Activated CD8-positive, alpha-beta memory T cell treated with anti-CD3 and anti-CD28 coated beads, Interleukin-2, amount 50 U/mL, for 1 hour (primary cell): ENCODE measurements around the gene PRRC2C.
"Not testable (repeated sequence)": the region's sequence is repeated elsewhere in the genome, so short reads cannot be mapped to it uniquely, and the experiment has no call there.

Experiments used
- DNase-seq: peaks from one replicate; pipeline ENCODE4 v3.0.0-alpha.2; 2020; ENCODE audit errors: extremely low read depth

Gene PRRC2C

GRCh38 chr1:171485375-171486047 lies at the start of gene PRRC2C:
Gene PRRC2C (plus strand): TSS chr1:171485530. CDS start chr1:171512089, 26,559 bp downstream.
- peak; percentile 85 for DNase-seq

GRCh38 chr1:171438441-171438840 lies 46.9 kb upstream of the PRRC2C start:
- DNase-seq: no peak

GRCh38 chr1:171440201-171440600 lies 45.1 kb upstream of the PRRC2C start:
- not testable (repeated sequence) for DNase-seq

- DNase-seq: not testable (repeated sequence)
Observed at GRCh38 chr1:171441278-171441895, 43.9 kb upstream of the PRRC2C start.

- no peak for DNase-seq
Observed at GRCh38 chr1:171446386-171446785, 38.9 kb upstream of the PRRC2C start.

- no peak for DNase-seq
Observed at GRCh38 chr1:171455967-171456366, 29.4 kb upstream of the PRRC2C start.

- no peak for DNase-seq
Observed at GRCh38 chr1:171457412-171457811, 27.9 kb upstream of the PRRC2C start.

- no peak for DNase-seq
Observed at GRCh38 chr1:171460018-171460620, 25.2 kb upstream of the PRRC2C start.

- no peak for DNase-seq
Observed at GRCh38 chr1:171467626-171468025, 17.7 kb upstream of the PRRC2C start.

- DNase-seq: no peak
Observed at GRCh38 chr1:171468120-171468750, 17.1 kb upstream of the PRRC2C start.

- DNase-seq: no peak
Observed at GRCh38 chr1:171470726-171471125, 14.6 kb upstream of the PRRC2C start.

- no peak for DNase-seq
Observed at GRCh38 chr1:171472183-171472647, 13.1 kb upstream of the PRRC2C start.

- DNase-seq: no peak
Observed at GRCh38 chr1:171476829-171477228, 8.5 kb upstream of the PRRC2C start.

GRCh38 chr1:171477804-171478203 lies 7.5 kb upstream of the PRRC2C start:
- no peak for DNase-seq

- DNase-seq: no peak
Observed at GRCh38 chr1:171480035-171480434, 5.3 kb upstream of the PRRC2C start.

- no peak for DNase-seq
Observed at GRCh38 chr1:171484760-171485374, 463 bp upstream of the PRRC2C start.

GRCh38 chr1:171486048-171486519 lies 754 bp downstream of the PRRC2C start:
- peak; percentile 72 for DNase-seq

- DNase-seq: no peak
Observed at GRCh38 chr1:171487038-171487437, 1.7 kb downstream of the PRRC2C start.

- no peak for DNase-seq
Observed at GRCh38 chr1:171488190-171488929, 3.0 kb downstream of the PRRC2C start.

- no peak for DNase-seq
Observed at GRCh38 chr1:171494076-171494475, 8.7 kb downstream of the PRRC2C start.

- DNase-seq: no peak
Observed at GRCh38 chr1:171495444-171495843, 10.1 kb downstream of the PRRC2C start.
